Stimulated activated naive CD8-positive, alpha-beta T cell treated with anti-CD3 and anti-CD28 coated beads, Interleukin-15, Interleukin-2, amounts not matched to agents 100 U/mL and 50 U/mL, for 24 hours (primary cell): ENCODE data around the gene EXOC1L.
"Not testable (repeated sequence)": the region's sequence is repeated elsewhere in the genome, so short reads cannot be mapped to it uniquely, and the experiment has no call there.

Experiments used
- ATAC-seq: fragments of 150-1000 bp; cut with Tn5 transposase; one replicate; pipeline ENCODE4 v1.10.0; 2021
- DNase-seq: peaks from one replicate; pipeline ENCODE4 v3.0.0; 2021

The EXOC1L gene

DNA sequence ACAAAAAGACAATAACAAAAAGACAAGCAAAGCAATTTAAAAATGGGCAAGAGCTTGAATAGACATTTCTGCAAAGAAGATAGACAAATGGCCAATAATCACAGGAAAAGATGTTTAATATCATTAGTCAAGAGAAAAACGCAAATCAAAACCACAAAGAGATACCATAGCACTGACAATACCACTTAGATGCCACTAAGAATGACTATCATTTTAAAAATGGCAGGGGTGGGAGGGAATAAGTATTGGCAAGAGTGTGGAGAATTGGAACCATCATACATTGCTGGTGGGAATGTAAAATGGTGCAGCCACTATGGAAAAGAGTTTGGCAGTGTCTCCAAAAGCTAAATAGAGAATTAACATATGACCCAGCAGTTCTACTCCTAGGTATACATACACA, 18.8 kb downstream of the EXOC1L start:
- ATAC-seq (no peak), DNase-seq (no peak)

GRCh38 chr4:55838952-55839351, 19.4 kb downstream of the EXOC1L start:
- ATAC-seq (no peak), DNase-seq (no peak)

- no peak for DNase-seq
Measured at GRCh38 chr4:55840956-55841355, 21.4 kb downstream of the EXOC1L start.

DNA sequence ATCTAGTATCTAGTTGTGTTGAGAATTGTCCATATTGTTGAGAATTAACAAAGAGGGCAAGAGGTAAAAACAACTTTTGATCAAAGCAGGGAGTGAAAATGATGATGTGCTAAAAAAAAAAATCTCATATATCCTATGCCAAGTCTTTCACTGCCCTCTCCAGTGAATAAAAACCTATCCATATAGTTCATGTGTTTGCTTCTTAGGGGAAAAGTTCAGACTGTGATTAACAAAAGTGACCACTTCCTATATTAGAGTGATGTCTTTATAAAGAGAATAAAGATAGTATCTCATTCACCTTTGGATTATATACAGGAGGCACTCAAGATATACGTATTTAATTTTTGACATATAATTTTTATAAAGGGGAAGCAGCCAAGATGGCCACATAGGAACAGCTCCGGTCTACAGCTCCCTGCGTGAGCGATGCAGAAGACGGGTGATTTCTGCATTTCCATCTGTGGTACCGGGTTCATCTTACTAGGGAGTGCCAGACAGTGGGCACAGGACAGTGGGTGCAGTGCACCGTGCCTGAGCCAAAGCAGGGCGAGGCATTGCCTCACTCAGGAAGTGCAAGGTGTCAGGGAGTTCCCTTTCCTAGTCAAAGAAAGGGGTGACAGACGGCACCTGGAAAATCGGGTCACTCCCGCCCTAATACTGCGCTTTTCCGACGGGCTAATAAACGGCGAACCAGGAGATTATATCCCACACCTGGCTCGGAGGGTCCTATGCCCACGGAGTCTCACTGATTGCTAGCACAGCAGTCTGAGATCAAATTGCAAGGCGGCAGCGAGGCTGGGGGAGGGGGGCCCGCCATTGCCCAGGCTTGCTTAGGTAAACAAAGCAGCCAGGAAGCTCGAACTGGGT, 22.0 kb downstream of the EXOC1L start:
- not testable (repeated sequence) for DNase-seq, ATAC-seq

More at GRCh38 chr4:55840956-55841355, 21.4 kb downstream of the EXOC1L start:
- no peak for ATAC-seq

- DNase-seq, ATAC-seq: not testable (repeated sequence)
Measured at GRCh38 chr4:55842312-55842711, 22.7 kb downstream of the EXOC1L start.

GRCh38 chr4:55849724-55850123, 30.1 kb downstream of the EXOC1L start:
- DNase-seq (no peak), ATAC-seq (no peak)

DNA sequence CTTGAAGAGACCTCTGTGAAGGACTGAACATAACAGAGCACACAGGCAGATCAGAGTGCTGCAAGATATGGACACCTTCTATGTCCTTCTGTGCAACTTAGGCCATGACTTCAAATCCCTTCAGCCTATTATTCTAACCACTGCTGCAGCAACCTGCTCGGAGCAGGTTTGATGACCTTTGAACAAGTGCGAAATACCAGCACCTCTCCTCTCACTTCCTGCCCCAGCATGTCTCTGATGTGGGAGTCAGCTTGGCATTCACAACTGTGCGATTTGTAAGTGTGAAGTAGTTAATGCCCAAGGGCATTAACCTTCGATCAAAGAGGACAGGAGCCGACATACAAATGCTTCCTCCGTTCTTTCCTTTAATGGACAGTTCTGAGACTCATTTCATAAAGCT, 32.3 kb downstream of the EXOC1L start:
- DNase-seq, result peak; percentile 28
- peak; percentile 60 for ATAC-seq

- ATAC-seq (peak; percentile 97), DNase-seq (peak; percentile 99)
Measured at GRCh38 chr4:55853484-55854046, 34.0 kb downstream of the EXOC1L start, which contains the start of gene EXOC1. Gene EXOC1 (plus strand): TSS chr4:55853648. CDS start chr4:55858324, 4,676 bp downstream.

DNA sequence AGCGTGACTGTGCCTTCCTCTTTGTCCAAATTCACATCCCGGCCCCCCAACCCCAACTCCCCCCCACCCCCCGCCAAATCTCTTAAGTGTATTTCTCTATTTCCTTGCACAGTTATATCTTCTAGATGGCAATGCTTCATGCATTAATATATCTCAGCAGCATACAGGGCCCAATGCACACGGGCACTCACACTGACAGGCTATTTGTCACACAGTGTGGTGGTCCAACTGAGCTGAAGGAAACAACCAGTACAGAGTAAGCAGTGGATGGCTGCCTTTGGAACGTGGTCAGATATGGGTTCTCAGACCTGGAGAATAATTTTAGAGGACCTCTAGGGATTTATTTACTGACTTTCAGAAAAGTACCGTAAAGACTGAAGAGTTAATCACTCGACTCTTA, 34.5 kb downstream of the EXOC1L start:
- ATAC-seq (no peak), DNase-seq (no peak)

- ATAC-seq, result no peak
Measured at GRCh38 chr4:55857586-55857985, 38.0 kb downstream of the EXOC1L start.

GRCh38 chr4:55859711-55860110, 40.1 kb downstream of the EXOC1L start:
- ATAC-seq (no peak), DNase-seq (no peak)

More at GRCh38 chr4:55857586-55857985, 38.0 kb downstream of the EXOC1L start:
- DNase-seq, result no peak

DNA sequence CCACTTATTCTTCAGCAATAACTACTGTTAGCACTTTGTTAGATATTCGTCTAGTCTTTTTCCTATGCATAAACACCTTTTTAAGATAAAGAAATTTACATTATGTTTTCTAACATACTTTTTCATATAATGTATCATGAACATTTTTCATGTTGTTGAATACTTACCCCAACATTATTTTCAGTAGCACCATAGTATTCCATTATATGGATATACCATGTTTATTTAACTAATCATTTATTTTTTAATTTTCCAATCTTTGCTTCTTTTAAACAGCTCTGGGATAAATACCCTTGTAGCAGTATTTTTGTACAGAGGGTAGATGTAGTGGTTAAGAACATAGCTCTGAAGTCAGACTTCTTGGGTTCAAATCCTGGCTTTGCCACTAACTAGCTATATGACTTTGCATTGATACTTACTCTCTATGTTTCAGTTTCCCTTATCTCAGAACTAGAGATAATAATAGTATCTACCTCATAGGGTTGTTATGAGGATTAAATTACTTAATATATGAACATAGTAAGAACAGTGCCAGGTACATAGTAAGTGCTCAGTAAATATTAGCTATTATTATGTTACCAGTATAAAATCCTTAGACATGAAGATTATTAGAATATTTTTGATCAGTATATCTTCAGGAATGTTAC, 45.1 kb downstream of the EXOC1L start:
- ATAC-seq (no peak), DNase-seq (no peak)

DNA sequence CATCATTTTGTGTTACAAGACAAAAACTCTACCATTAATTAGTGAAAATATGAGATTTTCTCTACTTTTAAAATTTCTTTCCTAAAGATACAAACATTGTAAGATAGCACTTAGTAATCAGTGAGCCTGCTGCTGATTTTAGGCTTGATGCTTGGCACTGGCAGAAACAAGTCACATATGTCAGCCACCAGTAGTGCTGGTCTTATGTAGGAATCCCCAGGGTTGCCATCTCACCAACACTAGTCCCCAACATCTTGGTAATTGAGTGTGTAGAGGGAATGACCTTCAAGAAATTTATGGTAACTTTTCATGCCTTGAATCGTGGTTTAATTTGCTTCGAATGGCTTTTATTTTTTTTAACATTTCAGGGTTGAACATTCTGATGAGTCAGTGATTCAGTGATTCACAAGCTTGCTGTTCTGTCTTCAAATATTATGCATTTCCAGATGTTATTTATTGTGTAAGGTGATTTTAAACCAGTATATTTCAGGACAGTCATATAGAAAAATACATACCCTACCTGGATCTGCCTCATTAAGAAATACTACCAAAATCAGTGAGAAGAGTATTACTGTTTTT, 45.7 kb downstream of the EXOC1L start:
- DNase-seq (no peak), ATAC-seq (peak; percentile 58)

DNA sequence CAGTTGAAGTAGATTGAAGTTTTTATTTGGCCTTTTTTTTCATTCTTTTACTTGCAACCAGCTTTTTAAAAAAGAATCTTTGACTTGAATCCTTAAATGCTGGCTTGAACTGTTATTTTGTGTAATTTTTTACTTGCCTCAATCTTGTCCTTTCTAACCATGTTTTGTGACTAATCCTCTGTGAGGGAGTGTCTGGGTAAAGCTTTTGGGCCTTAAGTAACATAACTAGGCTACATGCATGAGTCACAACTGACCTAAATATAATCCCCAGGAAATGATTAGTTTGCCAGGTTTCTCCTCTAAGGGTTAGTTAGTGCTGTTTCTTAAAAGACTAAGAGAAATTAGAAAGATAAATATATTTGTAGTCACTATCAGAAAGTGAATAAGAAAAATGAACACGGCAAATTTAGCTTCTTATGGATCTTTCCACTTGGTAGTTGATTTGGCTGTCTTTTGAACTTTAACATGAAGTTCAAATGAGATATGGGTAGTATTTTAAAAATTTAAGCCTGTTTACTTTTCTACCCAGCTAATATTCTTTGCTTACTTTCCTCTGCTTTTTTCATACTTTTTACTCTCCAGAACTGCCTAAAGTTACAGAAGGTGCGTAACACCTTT, 46.8 kb downstream of the EXOC1L start:
- ATAC-seq (peak; percentile 94), DNase-seq (no peak)

GRCh38 chr4:55866973-55867574, 47.5 kb downstream of the EXOC1L start:
- no peak for DNase-seq
- ATAC-seq, result peak; percentile 66

- DNase-seq, result no peak
- no peak for ATAC-seq
Measured at GRCh38 chr4:55868581-55869090, 49.0 kb downstream of the EXOC1L start.

GRCh38 chr4:55871299-55871800, 51.8 kb downstream of the EXOC1L start:
- no peak for ATAC-seq

DNA sequence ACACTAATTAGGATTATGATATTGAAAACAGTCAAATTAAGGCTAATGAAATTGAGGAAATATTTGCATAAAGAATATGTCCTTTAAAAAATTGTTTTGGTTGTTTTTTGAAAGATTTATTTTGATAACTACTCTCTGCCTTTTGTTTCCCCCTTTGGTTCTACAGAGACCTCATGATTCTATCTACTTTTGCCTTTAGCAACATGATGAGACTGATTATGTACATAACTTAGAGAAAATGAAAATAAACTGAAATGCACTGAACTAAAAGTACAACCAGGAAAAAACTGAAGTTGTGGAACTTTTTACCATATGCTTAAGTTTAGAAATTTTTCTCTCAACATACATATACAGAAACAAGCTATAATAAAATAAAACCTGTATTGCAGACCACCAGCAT, 55.2 kb downstream of the EXOC1L start:
- no peak for ATAC-seq

More at GRCh38 chr4:55871299-55871800, 51.8 kb downstream of the EXOC1L start:
- DNase-seq, result no peak

GRCh38 chr4:55876387-55876786, 56.8 kb downstream of the EXOC1L start:
- no peak for ATAC-seq
- DNase-seq, result no peak

More for the DNA sequence above, 55.2 kb downstream of the EXOC1L start:
- DNase-seq, result no peak

DNA sequence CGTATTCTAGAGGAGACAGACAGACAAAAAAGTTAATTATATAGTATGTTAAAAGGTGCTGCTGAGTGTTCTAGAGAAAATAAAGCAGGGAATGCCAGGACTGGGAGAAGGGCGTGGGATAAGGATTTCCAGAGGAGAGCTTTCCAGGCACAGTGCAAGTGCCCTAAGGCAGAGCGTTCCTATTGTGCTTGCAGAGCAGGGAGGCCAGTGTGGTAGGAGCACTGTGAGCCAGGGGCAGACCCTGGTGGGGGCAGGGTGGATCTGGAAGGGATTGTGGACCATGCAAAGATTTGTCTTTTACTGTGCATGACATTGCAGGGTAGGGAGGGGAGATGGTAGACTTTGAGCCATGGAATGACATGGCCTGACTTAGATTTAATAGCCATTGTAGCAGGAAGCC, 59.6 kb downstream of the EXOC1L start:
- DNase-seq, result no peak
- no peak for ATAC-seq

- DNase-seq (no peak), ATAC-seq (no peak)
Measured at GRCh38 chr4:55880652-55881280, 61.2 kb downstream of the EXOC1L start.
